IMR-90 (cell line): ENCODE data around the gene SPAG16.

ENCODE experiments used
- CEBPB ChIP-seq: IDR thresholded peaks from 2 replicates; pipeline ENCODE4 v1.6.1; 2012; ENCODE audit warnings: low read depth, low read length, improper control_type of control experiment
- MXI1 ChIP-seq: IDR thresholded peaks from 2 replicates; pipeline ENCODE4 v1.6.1; 2012; ENCODE audit warnings: low read depth, mild to moderate bottlenecking, low read length, moderate library complexity, borderline replicate concordance
- NFE2L2 ChIP-seq: fragments of 150-350 bp; IDR thresholded peaks from 2 replicates; pipeline ENCODE4 v1.6.1; 2016; ENCODE audit warnings: low read depth, mild to moderate bottlenecking, low read length
- POLR2A ChIP-seq: IDR thresholded peaks from 2 replicates; pipeline ENCODE4 v1.6.1; 2012; ENCODE audit warnings: mild to moderate bottlenecking, low read depth, low read length
- RFX5 ChIP-seq: IDR thresholded peaks from 2 replicates; pipeline ENCODE4 v1.8.0; 2012; ENCODE audit warnings: low read depth, mild to moderate bottlenecking, low read length, moderate library complexity

GRCh38 chr2:213991453-213992108, 707.3 kb downstream of the SPAG16 start:
- no peak for TF ChIP-seq RFX5
- no peak for TF ChIP-seq MXI1
- TF ChIP-seq POLR2A, result no peak
- TF ChIP-seq NFE2L2, result no peak
- TF ChIP-seq CEBPB, result peak; percentile 68; the same call in 1 of the 2 replicates
